GM15510 (cell line): Measurements from ENCODE around the gene NINL.

Source experiments
- POLR2A ChIP-seq: IDR thresholded peaks from 3 replicates; pipeline ENCODE4 v1.6.1; 2011; ENCODE audit warnings: borderline replicate concordance; ENCODE audit not compliant: insufficient read length; ENCODE audit errors: extremely low read depth

Gene NINL

GRCh38 chr20:25459916-25460535 lies 125.3 kb downstream of the NINL start:
- TF ChIP-seq POLR2A: no peak

DNA sequence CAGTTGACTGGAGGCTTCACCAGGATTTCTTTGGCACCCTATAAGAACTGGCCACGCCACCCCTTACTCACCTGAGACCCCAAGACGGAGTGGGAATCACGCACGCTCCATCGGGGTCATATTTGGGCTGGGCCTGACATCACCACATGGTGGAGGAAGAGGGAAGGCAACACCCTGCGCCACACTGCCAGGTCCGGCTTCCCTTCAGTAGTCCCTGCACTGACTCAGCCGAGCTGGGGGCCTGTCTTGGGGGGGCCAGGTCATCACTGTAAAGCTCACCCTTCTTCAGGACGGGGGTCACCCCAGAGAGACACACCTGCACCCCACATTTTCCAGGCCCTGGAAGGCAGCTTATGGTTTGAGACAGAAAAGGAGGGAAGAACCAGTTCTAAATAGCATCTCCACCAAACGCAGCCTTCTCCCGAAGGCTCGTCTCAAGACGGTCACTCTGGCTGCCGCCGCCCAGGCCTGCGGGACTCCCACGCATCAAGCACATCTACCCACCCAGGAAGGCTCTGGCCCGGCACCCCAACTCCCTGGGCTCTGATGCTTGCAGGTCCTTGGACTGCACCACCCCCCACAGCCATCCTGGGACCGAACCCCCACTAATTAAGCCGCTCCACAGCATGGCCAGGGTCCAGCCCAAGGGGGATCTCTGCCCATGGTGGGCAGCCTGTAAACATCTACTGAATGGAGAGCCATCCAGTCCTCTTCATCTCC lies 126.1 kb downstream of the NINL start:
- no peak for TF ChIP-seq POLR2A

GRCh38 chr20:25457886-25458680 lies 127.2 kb downstream of the NINL start:
- no peak for TF ChIP-seq POLR2A

GRCh38 chr20:25454153-25454900 lies 131.0 kb downstream of the NINL start:
- no peak for TF ChIP-seq POLR2A

GRCh38 chr20:25453035-25453810 lies 132.1 kb downstream of the NINL start:
- no peak for TF ChIP-seq POLR2A

DNA sequence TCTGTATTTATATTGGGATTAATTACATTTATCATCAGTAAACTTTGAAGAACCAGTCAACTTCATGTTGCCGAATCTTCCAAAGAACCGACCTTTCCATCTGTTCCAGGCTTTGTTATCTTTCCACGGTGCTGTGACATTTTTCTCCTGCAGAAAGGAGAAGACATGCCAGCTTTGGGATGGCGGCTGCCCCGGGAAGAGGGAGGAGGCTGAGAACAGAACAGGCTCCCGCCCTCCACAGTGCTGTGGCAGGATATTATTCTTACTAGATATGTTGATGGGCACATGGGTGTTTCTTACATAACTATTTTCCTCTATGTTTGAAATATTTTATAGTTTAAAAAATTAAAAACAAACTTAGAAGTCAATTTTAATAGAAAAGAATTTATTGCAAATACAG lies 133.0 kb downstream of the NINL start:
- no peak for TF ChIP-seq POLR2A

GRCh38 chr20:25447671-25448070 lies 137.7 kb downstream of the NINL start:
- TF ChIP-seq POLR2A: no peak

DNA sequence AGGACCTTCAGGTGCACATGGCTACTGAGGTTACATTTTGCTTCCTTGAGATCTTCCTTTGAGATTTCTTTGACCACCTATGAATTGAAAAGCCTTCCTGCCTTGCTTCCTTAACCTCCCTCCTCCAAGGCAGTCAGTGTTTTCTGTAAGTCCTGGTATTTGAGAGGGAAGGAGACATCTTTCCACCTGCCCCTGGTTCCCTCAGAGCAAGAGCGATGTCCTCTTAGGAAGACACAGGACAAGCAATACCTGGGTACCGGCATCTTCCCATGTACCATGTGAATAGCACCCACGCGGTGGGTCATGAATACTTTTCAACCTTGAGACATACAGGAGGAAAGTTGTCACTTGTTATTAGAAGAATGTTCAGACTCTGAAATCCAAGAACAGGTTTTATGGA lies 140.8 kb downstream of the NINL start:
- TF ChIP-seq POLR2A: no peak

DNA sequence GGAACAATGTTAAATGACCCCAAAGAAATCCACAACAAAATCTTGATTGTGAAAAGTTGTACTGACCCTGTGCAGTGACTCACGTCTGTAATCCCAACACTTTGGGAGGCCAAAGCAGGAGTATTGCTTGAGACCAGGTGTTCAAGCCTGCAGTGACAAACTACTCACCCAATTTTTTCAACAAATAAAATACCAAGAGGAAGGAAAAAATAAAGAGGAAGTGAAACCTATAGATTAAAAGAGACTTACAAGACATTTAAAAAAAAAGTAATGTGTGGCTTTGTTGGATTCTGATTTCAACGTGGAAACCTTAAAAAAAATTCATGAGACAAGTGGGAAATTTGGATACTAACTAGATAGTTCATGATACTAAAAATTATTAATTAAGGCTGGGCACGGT lies 146.0 kb downstream of the NINL start:
- no peak for TF ChIP-seq POLR2A

GRCh38 chr20:25437153-25437581 lies 148.2 kb downstream of the NINL start:
- TF ChIP-seq POLR2A: no peak

- TF ChIP-seq POLR2A: no peak
Measured at GRCh38 chr20:25424536-25424935, 160.8 kb downstream of the NINL start.

GRCh38 chr20:25422032-25422431 lies 163.3 kb downstream of the NINL start:
- TF ChIP-seq POLR2A: no peak

GRCh38 chr20:25421102-25421501 lies 164.2 kb downstream of the NINL start:
- TF ChIP-seq POLR2A: no peak

- TF ChIP-seq POLR2A: no peak
Measured at GRCh38 chr20:25418776-25419175, 166.6 kb downstream of the NINL start.
